ENCODE measurements around the gene CKAP5.

CKAP5 gene

DNA sequence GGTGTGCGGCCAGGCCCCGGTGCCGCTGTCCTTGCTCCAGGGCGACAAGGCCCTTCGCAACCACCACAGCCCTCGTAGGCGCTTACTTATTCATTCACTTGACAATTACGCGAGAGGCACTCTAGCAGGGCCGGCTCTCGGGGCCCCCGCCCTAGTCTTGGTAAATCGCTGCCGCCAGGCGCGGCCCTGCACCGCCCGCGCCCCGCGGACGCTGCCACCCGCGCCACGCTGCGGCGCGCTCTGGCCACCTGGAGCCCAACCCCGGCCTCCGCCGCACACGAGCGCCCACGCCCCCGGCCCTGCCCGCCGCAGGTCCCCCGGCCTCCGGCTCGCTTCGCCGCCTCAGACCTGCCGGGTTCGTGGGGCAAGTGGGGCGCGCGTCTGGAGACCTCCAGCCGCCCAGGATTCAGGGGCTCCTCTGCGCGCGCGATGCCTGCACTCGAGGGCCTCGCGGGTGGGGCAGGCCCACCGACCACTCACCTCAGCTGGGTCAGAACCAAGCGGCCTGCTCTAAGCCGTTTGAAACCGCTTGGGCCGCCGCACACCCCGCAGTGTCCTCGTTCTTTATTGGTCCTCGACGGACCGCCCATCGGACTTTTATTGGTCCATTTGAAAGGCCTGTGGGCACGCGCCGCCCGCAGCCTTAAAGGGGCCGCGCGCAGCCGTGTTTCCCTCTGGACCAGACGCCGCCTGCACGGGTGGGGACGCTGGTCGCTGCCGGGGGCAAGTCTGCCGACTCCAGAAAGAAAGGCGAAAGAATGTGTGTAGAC lies at the start of gene CKAP5:
Gene CKAP5, minus strand, starts transcription at position 541 of the 770 bp plus-strand sequence. CDS start 25,049 bp downstream, outside the sequence.
- peaks cover 8% of the 10 kb centered on the region for H3K27me3 Mint-ChIP-seq (ENCODE audit: low read depth)
- H3K27ac Mint-ChIP-seq: peak within 1 kb of the TSS; percentile 96
- peaks cover 35% of the 10 kb centered on the region for H3K4me1 Mint-ChIP-seq (ENCODE audit: low read depth)
- peak within 1 kb of the TSS; percentile 96 for H3K4me3 Mint-ChIP-seq
- no peaks in the 10 kb centered on the region for H3K9me3 Mint-ChIP-seq
- peaks cover 1% of the 10 kb centered on the region for H3K36me3 Mint-ChIP-seq (ENCODE audit: low read depth)

DNA sequence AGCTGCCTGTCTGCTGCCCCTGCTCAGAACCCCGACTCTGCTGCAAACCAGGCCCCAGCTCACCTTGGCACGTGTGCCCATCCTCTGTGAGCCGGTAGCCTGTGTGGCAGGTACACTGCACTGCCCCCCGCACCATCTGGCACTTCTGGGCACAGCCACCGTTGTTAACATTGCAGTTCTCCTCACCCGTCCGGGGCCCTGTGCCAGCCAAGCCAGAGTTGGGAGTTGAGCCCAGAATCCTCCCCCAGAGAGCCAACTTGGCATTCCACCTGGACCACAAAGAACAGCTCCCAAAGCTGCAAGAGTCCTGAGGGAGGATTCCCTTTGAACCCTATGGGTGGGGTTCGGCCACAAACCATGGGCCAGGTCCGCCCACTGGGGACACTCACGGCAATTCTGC lies 49.7 kb upstream of the CKAP5 start:
- Mint-ChIP-seq H3K4me1 (ENCODE audit: low read depth) (no peaks in the 10 kb centered on the region), H3K27me3 (ENCODE audit: low read depth) (no peaks in the 10 kb centered on the region), H3K4me3 (no peak overlapping the region)

DNA sequence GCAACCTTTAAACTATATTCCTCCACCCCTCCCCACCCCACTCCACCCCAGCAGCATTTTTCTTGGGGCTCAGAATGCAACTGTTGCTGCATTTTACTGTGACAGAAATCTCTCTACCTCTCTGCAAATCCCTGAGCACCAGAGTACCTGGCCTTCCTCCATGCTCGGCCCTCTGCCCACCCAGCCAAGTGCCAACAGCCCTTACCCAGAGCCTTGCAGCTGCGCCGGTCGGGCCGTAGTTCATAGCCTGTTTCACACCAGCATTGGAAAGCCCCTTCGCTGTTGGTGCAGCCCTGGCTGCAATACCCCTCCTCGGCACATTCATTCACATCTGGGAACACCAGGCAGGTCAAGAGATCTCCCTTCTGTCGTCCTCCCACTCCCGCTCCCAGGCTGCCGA lies 48.9 kb upstream of the CKAP5 start:
- no peak overlapping the region for H3K4me3 Mint-ChIP-seq
- H3K36me3 Mint-ChIP-seq (ENCODE audit: low read depth): no peaks in the 10 kb centered on the region
- no peaks in the 10 kb centered on the region for H3K4me1 Mint-ChIP-seq (ENCODE audit: low read depth)

More for the DNA sequence above, 49.7 kb upstream of the CKAP5 start:
- H3K27ac Mint-ChIP-seq: no peak overlapping the region
- no peaks in the 10 kb centered on the region for H3K9me3 Mint-ChIP-seq
- H3K36me3 Mint-ChIP-seq (ENCODE audit: low read depth): no peaks in the 10 kb centered on the region

DNA sequence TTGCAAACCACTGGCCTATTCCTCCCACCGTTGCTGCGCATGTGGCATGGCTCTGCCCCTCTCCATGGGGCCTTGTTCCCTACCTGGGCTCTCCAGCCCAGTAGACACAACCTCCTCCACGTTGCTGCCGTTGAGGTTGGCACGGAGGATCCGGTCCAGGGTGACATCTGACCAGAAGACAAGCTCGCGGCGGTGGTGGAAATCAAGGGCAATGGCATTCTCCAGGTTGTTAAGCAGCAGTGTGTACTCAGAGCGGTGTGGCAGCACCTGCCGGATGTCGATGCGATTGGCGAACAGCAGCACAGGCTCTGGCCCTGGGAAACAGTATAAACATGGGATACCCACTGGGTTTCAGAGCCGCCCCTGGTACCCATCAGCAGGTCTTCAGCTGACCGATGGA lies 48.4 kb upstream of the CKAP5 start:
- H3K9me3 Mint-ChIP-seq: no peaks in the 10 kb centered on the region
- no peaks in the 10 kb centered on the region for H3K36me3 Mint-ChIP-seq (ENCODE audit: low read depth)
- H3K4me3 Mint-ChIP-seq: no peak overlapping the region
- peaks cover 4% of the 10 kb centered on the region for H3K4me1 Mint-ChIP-seq (ENCODE audit: low read depth)
- no peak overlapping the region for H3K27ac Mint-ChIP-seq
- H3K27me3 Mint-ChIP-seq (ENCODE audit: low read depth): no peaks in the 10 kb centered on the region

More for the DNA sequence above, 48.9 kb upstream of the CKAP5 start:
- Mint-ChIP-seq H3K27ac (no peak overlapping the region), H3K27me3 (ENCODE audit: low read depth) (no peaks in the 10 kb centered on the region), H3K9me3 (no peaks in the 10 kb centered on the region)

DNA sequence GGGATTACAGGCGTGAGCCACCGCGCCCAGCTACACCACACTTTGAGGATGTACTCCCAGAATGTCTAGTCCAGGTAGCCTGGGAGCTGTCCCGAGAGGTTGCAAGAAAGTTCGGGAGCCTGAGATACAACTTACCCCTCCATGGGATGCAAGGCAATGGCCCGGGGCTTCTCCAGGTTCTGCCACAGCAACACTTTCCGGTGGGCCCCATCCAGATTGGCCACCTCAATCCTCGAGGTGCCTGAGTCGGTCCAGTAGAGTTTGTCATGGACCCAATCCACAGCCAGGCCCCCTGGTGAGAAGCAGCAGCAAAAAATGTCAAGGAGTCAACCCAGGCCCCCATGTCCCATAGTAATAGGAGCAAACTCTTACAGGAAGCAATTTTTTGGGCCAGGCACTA lies 46.8 kb upstream of the CKAP5 start:
- H3K27me3 Mint-ChIP-seq (ENCODE audit: low read depth): no peaks in the 10 kb centered on the region
- H3K4me3 Mint-ChIP-seq: no peak overlapping the region
- H3K36me3 Mint-ChIP-seq (ENCODE audit: low read depth): no peaks in the 10 kb centered on the region
- no peak overlapping the region for H3K27ac Mint-ChIP-seq
- no peaks in the 10 kb centered on the region for H3K9me3 Mint-ChIP-seq
- peaks cover 4% of the 10 kb centered on the region for H3K4me1 Mint-ChIP-seq (ENCODE audit: low read depth)

DNA sequence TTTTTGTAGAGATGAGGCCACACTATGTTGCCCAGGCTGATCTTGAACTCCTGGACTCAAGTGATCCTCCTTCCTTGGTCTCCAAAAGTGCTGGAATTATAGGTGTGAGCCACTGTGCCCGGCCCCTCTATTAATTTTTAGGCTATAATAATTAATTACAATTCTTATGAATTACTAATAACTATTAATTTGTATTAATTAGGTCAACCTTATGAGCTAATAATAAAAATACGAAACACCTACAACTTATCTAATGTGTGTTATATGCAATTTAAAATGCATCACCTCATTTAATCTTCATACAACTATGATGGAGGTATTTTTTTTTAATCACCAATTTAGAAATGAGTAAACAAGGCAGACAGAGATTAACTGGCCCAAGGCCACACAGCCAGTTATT lies 46.0 kb upstream of the CKAP5 start:
- Mint-ChIP-seq H3K27ac (no peak overlapping the region), H3K4me3 (no peak overlapping the region), H3K27me3 (ENCODE audit: low read depth) (no peaks in the 10 kb centered on the region), H3K4me1 (ENCODE audit: low read depth) (peaks cover 4% of the 10 kb centered on the region), H3K9me3 (no peaks in the 10 kb centered on the region), H3K36me3 (ENCODE audit: low read depth) (no peaks in the 10 kb centered on the region)

DNA sequence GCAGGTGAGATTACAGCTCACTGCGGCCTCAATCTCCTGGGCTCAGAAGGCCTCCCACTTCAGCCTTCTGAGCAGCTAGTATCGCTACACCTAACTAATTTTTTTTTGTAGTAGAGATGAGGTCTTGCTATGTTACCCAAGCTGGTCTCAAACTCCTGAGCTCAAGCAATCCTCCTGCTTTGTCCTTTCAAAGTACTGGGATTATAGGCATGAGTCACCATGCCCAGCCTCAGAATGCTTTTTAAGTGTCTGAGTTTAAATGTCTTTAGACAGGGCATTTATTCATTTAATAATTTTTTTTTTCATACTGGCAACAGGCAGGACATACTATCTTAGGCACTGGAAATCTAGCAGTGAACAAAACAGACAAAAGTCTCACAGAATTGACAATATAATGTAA lies 44.6 kb upstream of the CKAP5 start:
- Mint-ChIP-seq H3K9me3 (no peaks in the 10 kb centered on the region), H3K27ac (no peak overlapping the region), H3K4me1 (ENCODE audit: low read depth) (peaks cover 4% of the 10 kb centered on the region), H3K27me3 (ENCODE audit: low read depth) (no peaks in the 10 kb centered on the region), H3K4me3 (no peak overlapping the region), H3K36me3 (ENCODE audit: low read depth) (no peaks in the 10 kb centered on the region)

DNA sequence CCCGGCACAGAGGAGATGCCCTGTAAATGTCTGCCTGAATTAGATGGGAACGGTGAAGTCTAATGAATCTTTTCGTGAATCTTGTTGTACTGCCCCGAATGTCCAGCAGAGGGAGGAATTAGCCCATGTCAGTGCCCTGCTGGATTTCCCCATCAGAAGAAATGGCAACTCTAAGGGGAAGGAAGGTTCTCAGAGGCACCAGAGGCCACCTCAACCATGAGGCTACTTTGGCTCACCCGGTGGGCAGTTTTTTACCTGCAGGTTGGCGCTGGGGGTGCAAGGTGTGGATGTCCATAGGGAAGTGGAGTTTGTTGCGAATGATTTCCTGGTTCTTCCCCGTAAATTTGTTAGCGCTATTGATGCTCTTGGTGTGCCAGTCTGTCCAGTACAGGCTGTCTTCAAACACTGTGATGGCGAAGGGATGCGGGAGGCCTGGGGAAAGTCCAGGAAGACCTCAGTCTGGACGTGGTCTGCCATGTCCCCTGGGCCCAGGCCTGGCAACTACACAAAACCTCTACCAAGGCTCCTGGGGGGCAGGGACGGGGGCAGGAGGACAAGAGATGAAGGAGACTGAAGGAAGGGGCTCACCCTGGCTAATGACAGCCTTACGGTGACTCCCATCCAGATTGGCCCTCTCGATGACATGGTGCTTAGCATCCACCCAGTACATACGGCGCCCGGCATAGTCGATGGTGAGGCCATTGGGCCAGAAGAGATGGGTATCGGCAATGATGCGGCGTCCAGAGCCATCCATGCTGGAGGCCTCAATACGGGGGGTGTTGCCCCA lies 43.8 kb upstream of the CKAP5 start:
- H3K4me1 Mint-ChIP-seq (ENCODE audit: low read depth): peaks cover 4% of the 10 kb centered on the region
- no peak overlapping the region for H3K4me3 Mint-ChIP-seq
- H3K27me3 Mint-ChIP-seq (ENCODE audit: low read depth): no peaks in the 10 kb centered on the region
- H3K9me3 Mint-ChIP-seq: no peaks in the 10 kb centered on the region
- H3K36me3 Mint-ChIP-seq (ENCODE audit: low read depth): no peaks in the 10 kb centered on the region
- H3K27ac Mint-ChIP-seq: no peak overlapping the region

DNA sequence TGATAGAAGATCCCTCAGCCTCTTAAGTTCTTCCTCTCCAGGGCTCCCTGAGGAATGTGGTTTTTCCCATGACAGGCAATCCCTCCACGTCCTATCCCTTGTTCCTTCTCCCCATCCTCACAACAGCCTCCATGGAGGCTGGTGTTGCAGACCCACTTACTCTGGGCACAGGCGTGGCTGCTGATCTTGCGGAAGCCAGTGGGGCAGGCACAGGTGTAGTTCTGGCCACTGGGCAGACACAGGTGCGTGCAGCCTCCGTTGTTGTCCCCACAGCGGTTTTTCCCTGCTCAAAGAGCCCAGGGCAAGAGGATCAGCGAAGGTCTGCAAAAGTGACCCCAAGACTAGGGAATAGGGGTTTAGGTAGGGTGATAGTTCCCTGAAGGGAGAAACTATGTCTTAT lies 43.2 kb upstream of the CKAP5 start:
- Mint-ChIP-seq H3K9me3 (no peaks in the 10 kb centered on the region), H3K36me3 (ENCODE audit: low read depth) (no peaks in the 10 kb centered on the region), H3K4me1 (ENCODE audit: low read depth) (peaks cover 4% of the 10 kb centered on the region), H3K27ac (no peak overlapping the region), H3K4me3 (no peak overlapping the region), H3K27me3 (ENCODE audit: low read depth) (no peaks in the 10 kb centered on the region)

DNA sequence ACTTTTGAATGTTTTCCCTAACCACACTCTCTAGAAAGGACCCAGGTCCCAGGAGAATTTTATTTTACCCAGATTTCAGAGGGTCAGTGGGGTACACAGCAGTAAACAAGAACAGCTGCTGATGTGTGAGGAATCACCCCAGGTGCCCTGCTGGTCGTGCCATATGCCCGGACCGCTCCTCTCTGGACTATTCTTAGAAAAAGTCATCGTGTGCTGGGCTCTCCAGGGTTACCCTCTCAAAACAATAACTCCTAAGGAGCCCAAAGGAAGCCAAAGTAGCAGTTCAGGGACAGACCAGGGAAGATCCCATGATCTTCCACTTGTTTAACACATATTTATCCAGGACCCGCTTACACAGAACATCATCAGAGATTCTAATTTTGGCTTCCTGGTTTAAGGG lies 42.6 kb upstream of the CKAP5 start:
- Mint-ChIP-seq H3K4me1 (ENCODE audit: low read depth) (peaks cover 4% of the 10 kb centered on the region), H3K4me3 (no peak overlapping the region), H3K9me3 (no peaks in the 10 kb centered on the region), H3K36me3 (ENCODE audit: low read depth) (no peaks in the 10 kb centered on the region), H3K27me3 (ENCODE audit: low read depth) (no peaks in the 10 kb centered on the region), H3K27ac (no peak overlapping the region)

DNA sequence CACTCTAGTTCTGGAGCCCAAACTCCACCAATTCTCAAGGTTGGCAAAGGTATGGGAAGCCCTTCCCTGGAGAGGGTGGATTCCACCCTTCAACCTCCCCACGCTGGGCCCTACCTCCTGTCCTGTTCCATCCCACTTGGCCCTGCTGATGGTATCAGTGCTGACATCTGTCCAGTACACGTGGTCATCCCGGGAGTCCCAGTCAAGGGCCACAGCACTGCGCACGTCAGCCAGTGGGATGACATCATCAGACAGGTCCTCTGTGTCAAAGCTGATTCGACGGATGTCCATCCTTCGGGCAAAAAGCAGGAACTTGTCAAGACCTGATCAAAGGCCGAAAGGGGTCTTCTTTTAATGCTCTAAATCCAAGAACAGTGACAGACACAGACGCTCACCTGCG lies 40.1 kb upstream of the CKAP5 start:
- H3K4me3 Mint-ChIP-seq: no peak overlapping the region
- peaks cover 4% of the 10 kb centered on the region for H3K4me1 Mint-ChIP-seq (ENCODE audit: low read depth)
- H3K36me3 Mint-ChIP-seq (ENCODE audit: low read depth): no peaks in the 10 kb centered on the region
- no peak overlapping the region for H3K27ac Mint-ChIP-seq
- peaks cover 5% of the 10 kb centered on the region for H3K27me3 Mint-ChIP-seq (ENCODE audit: low read depth)
- no peaks in the 10 kb centered on the region for H3K9me3 Mint-ChIP-seq

DNA sequence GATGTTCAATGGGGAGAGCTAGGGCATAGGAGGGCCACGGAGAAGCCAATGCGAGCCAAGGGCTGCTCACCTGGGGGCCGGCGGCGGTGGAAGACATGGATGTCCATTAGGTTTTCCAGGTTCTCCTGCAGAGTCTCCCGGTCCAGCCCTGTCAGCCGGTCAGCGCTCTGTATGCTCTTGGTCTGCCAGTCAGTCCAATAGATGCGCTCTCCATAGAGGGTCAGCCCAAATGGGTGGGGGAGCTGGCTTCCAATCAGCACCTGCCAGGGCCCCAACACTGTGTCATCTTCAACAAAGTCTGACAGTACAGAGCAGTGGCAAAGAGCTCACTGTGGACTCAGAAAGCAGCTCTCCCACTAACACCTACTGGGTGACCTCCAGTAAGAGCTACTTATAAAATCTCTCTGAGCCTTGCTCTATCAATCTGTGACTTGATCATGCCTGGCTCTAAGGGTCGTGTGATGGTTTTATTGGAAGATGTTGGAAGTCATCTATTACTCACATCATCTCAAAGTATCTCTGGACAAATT lies 33.0 kb upstream of the CKAP5 start:
- Mint-ChIP-seq H3K27me3 (ENCODE audit: low read depth) (peaks cover 9% of the 10 kb centered on the region), H3K4me3 (no peak overlapping the region), H3K27ac (no peak overlapping the region), H3K4me1 (ENCODE audit: low read depth) (no peaks in the 10 kb centered on the region), H3K36me3 (ENCODE audit: low read depth) (no peaks in the 10 kb centered on the region), H3K9me3 (no peaks in the 10 kb centered on the region)

DNA sequence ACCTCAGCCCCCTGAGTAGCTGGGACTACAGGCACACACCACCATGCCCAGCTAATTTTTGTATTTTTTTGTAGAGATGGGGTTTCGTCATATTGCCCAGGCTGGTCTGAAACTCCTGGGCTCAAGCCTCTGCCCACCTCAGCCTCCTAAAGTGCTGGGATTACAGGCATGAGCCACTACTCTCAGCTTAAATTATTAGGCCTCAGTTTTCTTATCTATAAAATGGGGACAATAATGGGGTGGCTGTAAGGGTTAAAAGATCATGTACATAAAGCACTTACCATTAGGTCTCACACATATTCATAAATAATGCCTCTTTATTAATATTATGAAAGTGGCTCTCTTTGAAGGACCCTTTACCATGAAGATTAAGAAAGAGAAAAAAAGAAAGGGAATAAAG lies 31.5 kb upstream of the CKAP5 start:
- H3K36me3 Mint-ChIP-seq (ENCODE audit: low read depth): no peaks in the 10 kb centered on the region

DNA sequence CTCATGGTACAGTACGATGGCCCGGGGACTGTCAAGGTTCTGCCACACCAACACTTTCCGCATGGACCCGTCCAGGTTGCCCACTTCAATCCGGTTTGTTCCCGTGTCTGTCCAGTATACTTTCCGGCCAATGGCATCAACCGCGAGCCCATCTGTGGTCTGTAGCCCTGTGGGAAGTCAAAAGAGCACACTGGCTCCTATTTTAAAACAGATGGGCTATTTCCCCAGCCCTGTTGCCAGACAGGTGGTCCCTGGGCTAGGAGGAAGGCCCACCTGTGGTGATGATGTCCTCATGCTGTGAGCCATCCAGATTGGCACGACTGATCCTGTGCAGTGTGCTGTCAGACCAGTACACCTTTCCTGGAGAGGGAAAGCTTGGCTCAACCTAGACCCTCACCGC lies 30.4 kb upstream of the CKAP5 start:
- no peak overlapping the region for H3K27ac Mint-ChIP-seq
- peaks cover 8% of the 10 kb centered on the region for H3K27me3 Mint-ChIP-seq (ENCODE audit: low read depth)
- no peak overlapping the region for H3K4me3 Mint-ChIP-seq
- H3K9me3 Mint-ChIP-seq: no peaks in the 10 kb centered on the region
- H3K4me1 Mint-ChIP-seq (ENCODE audit: low read depth): no peaks in the 10 kb centered on the region
- no peaks in the 10 kb centered on the region for H3K36me3 Mint-ChIP-seq (ENCODE audit: low read depth)

More for the DNA sequence above, 31.5 kb upstream of the CKAP5 start:
- no peak overlapping the region for H3K4me3 Mint-ChIP-seq
- no peaks in the 10 kb centered on the region for H3K4me1 Mint-ChIP-seq (ENCODE audit: low read depth)
- H3K27me3 Mint-ChIP-seq (ENCODE audit: low read depth): peaks cover 9% of the 10 kb centered on the region
- H3K27ac Mint-ChIP-seq: no peak overlapping the region
- H3K9me3 Mint-ChIP-seq: no peaks in the 10 kb centered on the region

DNA sequence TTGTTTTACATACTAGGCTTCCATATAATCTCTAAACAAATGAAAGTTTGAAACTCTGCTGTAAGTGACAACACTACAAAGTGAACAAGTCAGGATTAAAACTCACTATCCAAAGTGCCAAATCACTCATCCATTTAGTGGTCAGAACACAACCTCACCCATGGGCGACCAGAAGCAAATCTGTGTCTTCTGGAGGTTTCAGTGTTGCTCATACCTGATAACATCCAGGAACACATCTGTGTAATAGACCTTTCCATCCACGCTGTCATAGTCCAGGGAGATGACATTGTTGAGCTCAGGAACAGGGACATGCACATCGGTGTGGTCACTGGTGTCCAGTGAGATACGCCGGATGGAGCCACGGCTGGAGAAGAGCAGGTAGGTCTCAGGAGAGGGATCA lies 28.5 kb upstream of the CKAP5 start:
- Mint-ChIP-seq H3K36me3 (ENCODE audit: low read depth) (no peaks in the 10 kb centered on the region), H3K4me3 (no peak overlapping the region), H3K27me3 (ENCODE audit: low read depth) (peaks cover 8% of the 10 kb centered on the region), H3K9me3 (no peaks in the 10 kb centered on the region), H3K27ac (no peak overlapping the region), H3K4me1 (ENCODE audit: low read depth) (no peaks in the 10 kb centered on the region)

All from T-helper 1 cell treated with Interleukin-12 subunit alpha and Interleukin-12 subunit beta and Interleukin-4 antibody, amounts not matched to agents 30 μg/mL and 1 μg/mL, for 36 hours (primary cell).